HG02885 (cell line): ENCODE data around the gene MPO.

ENCODE experiments used
- ATAC-seq: cut with Tn5 transposase; IDR thresholded peaks from one replicate; pipeline ENCODE4 v1.9.1; 2021; ENCODE audit warnings: mild to moderate bottlenecking; ENCODE audit not compliant: unreplicated experiment, poor library complexity

Gene MPO

DNA sequence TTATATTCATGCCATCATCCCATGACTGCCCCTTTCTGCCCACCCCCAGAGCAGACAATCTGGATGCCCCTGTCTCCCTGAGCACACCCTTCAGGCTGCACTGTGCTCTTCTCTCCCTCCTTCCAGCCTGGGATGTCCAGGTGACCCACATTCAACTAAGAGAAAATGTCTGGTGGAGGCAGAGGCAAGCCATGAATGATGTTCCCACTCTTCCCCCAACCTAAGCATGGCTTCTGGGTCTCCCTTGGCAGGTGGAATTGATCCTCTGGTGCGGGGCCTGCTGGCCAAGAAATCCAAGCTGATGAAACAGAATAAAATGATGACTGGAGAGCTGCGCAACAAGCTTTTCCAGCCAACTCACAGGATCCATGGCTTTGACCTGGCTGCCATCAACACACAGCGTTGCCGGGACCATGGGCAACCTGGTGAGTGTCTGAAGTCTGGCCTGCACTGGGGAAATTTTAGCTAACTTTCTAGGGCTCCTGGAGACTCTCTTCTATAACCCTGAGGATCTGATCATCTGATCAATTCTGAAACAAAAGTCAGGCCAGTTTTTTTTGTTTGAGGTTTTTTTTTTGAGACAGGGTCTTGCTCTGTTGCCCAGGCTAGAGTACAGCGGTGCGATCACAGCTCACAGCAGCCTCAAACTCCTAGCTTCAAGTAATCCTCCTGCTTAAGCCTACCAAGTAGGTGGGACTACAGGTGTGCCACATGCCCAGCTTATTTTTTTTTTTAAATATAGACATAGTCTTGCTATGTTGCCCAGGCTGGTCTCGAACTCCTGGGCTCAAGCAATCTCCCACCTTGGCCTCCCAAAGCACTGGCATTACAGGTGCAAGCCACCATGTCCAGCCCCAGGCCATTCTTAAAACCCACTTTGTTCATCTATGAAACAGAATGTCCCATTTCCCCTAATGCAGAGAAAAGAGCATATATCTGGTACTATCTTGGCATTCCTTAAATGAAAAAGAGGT lies 14.5 kb downstream of the MPO start:
- ATAC-seq = no peak

DNA sequence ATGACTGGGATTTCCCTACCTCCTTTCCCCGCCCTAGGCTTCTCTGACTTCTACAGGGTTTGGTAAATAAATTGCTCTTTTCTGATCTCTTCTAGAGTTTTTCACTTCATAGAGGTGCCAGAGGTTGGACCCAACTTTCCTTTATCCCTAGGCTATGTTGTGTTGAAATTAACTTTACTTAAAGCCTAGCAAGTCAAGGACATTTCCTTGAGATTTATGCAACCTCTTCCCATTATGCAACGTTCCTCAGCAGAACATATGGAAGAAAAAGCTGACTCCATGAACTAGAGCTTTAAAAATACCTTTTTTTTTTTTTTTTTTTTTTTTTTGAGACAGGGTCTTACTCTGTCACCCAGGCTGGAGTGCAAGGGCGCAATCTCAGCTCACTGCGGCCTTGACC lies 15.5 kb downstream of the MPO start:
- ATAC-seq = no peak

GRCh38 chr17:58264407-58265103 lies 16.2 kb downstream of the MPO start:
- ATAC-seq = no peak

DNA sequence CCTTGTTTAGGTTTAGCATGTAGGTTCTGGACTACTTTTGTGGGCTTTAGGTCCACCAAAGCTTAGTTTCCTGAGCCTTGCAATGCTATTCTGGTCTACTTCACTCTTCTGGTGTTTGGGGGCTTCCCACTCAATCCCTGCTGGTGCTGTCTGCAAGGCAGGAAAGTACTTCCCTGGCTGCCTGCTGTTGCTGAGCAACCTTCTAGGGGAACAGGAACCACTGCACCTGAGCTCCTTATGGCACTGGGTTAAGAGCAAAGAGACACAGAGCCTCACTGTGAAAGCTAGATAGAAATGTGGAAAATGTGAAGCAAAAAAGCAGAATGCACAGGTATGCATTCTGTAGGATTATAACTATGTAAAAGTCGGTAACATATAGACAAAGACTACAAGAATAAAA lies 17.0 kb downstream of the MPO start:
- no peak for ATAC-seq

DNA sequence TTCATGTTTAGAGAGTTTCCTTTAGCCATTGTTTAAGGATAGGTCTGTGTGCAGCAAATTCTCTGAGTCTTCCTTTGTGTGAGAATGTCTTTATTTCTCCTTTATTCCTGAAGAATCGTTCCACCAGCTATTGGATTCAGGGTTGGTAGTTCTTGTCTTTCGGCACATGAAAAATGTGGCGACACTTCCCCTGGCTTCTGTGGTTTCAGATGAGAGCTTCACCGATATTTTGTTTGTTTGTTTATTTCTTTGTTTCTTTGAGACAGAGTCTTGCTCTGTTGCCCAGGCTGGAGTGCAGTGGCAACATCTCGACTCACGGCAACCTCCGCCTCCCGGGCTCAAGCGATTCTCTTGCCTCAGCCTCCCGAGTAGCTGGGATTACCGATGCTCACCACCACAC lies 18.6 kb downstream of the MPO start:
- no peak for ATAC-seq

DNA sequence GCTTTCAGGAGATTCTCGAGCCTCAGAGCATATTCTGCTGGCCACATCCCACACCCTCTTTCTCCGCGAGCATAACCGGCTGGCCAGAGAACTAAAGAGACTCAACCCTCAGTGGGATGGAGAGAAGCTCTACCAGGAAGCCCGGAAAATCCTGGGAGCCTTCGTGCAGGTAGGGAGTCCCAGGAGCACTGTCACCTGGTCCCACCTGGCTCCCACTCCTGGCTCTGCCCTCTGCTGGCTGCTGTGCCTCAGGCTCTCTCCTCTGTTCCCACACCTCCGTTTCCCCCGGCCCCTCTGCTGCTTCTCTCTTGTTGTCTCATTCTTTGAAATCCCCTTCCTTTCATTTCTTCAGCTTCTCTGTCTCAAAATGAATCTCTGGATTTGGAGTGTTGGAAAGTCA lies 25.9 kb downstream of the MPO start:
- ATAC-seq = no peak

DNA sequence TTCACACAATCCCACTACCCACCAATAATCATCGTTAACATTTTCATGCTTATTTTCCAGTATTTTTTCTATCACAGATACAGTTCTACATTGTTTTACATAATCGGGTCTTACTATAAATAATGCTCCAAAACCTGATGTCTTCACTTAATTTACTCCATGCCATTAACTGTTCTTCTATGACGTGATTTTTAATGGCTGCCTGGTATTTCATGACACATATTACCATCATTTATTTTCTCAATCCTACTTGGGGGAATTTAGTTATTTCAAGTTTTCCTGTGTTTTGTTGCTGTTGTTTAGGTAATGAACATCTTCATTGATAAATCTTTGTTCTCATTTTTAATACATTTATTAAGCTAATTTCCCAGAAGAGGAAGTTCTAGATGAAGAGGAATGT lies 27.7 kb downstream of the MPO start:
- no peak for ATAC-seq

DNA sequence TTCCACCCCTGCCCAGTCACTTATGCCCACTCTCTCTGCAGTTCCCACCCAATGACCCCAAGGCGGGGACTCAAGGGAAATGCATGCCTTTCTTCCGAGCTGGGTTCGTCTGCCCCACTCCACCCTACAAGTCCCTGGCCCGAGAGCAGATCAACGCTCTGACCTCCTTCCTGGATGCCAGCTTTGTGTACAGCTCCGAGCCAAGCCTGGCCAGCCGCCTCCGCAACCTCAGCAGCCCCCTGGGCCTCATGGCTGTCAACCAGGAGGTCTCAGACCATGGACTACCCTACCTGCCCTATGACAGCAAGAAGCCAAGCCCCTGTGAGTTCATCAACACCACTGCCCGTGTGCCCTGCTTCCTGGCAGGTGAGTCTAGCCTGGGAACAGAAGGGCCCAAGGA lies 28.6 kb downstream of the MPO start:
- no peak for ATAC-seq

- ATAC-seq = no peak
Observed at GRCh38 chr17:58250344-58251011, 30.3 kb downstream of the MPO start.

- peak; percentile 66 for ATAC-seq
Observed at GRCh38 chr17:58249270-58250133, 31.2 kb downstream of the MPO start.

- no peak for ATAC-seq
Observed at GRCh38 chr17:58248955-58249269, 31.8 kb downstream of the MPO start.

GRCh38 chr17:58247511-58248363 lies 33.0 kb downstream of the MPO start:
- ATAC-seq = no peak

- ATAC-seq = no peak
Observed at GRCh38 chr17:58246781-58247180, 34.0 kb downstream of the MPO start.

DNA sequence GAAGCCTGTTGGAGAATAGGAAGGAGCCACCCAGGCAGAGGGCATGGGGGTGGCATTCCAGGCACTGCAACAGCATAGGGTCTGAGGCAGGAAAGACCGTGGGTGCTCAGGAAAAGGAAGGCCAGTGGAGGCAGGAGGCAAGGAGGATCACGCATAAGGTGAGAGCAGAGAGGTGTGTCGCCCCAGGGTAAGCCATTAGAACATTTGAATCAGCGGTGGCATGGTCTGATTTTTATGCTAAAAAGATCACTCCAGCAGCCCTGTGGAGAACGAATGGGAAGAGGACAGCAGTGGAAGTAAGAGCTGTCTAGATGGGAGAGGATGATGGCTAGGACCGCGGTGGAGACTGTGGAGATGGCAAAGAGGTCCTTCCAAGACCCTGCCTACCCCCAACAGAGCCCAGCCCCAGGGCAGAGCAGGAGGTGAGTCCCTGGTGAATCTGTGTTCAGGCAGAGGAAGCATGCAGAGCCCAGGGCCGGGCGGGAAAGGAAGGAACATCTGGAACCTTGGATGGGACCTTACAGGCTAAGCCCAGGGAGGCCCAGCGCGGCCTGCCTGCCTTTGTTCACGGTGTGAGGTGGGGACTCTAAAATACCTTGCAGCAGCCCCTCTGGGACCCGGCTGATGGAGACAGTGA lies 34.5 kb downstream of the MPO start:
- no peak for ATAC-seq

DNA sequence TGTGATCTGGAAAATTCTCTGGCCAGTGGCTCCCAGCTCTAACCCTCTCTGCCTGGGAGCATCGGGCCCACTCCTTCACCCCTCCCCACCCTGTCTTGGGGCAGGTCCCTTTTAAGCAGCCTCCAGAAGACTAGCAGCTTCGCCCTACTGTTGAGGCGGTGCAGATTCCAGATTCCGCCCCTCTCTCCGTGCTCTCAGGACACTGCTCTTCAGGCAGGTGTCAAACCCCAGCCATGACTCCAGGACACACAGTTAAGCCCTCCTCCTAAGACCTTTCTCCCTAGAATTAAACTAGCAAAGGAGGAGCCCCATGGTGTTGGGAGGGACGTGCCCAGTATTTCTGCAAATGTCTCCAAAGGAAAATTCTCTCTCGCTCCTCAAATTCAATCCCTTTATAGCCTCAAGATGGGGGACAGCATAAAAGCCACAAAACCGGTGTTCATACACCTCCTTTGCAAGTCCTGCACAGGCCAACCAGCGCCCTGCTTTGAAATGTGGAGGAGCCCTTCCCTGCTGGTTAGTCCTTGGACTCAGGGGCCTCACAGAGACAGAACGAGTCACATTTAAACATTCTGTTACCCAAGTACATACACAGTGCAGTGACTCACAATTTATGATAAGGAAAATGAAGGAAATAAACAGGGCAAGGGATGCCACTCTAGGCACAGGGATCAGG lies 35.2 kb downstream of the MPO start:
- no peak for ATAC-seq

- ATAC-seq = no peak
Observed at GRCh38 chr17:58244963-58245362, 35.8 kb downstream of the MPO start.

GRCh38 chr17:58242171-58242784 lies 38.5 kb downstream of the MPO start:
- ATAC-seq = no peak

- ATAC-seq = no peak
Observed at GRCh38 chr17:58239987-58240386, 40.7 kb downstream of the MPO start.
